Measurements from ENCODE around the gene SLC35G4. TPM values are rescaled to one million over a fixed set of nuclear protein-coding genes. Genes with fewer than 3 reads are reported as not detected.

The SLC35G4 gene
- total RNA-seq, 2 donors from 2014 or later = not detected

DNA sequence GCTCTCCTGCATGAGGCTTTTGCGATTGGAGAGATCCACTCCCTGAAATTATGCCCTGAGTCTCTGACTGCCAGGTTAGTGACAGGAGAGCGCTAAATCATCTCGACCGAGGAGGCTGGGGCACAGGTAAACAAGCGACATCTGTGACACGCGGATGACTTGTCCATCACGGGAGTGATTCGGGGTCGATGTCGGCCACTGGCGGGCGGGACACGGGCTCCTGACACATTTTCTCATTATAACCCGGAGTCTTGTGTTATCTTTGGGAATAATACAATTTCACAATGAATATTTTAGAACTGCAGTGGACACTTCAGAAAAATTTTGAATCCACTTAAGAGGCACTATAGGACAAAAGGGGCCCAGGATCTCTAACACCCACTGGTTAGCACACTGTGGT is 29.5 kb upstream of the SLC35G4 start:
- TF ChIP-seq, protein P1, sequence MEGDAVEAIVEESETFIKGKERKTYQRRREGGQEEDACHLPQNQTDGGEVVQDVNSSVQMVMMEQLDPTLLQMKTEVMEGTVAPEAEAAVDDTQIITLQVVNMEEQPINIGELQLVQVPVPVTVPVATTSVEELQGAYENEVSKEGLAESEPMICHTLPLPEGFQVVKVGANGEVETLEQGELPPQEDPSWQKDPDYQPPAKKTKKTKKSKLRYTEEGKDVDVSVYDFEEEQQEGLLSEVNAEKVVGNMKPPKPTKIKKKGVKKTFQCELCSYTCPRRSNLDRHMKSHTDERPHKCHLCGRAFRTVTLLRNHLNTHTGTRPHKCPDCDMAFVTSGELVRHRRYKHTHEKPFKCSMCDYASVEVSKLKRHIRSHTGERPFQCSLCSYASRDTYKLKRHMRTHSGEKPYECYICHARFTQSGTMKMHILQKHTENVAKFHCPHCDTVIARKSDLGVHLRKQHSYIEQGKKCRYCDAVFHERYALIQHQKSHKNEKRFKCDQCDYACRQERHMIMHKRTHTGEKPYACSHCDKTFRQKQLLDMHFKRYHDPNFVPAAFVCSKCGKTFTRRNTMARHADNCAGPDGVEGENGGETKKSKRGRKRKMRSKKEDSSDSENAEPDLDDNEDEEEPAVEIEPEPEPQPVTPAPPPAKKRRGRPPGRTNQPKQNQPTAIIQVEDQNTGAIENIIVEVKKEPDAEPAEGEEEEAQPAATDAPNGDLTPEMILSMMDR (IDR thresholded peaks at IDR 0.05) = no peak
- DNase-seq (ENCODE audit: low spot score) = no peak
- Histone ChIP-seq H3K36me3 (no peaks in the 10 kb centered on the region), H3K9me3 (no peaks in the 10 kb centered on the region), H3K27me3 (no peaks in the 10 kb centered on the region), H3K27ac (no peak overlapping the region), H3K4me3 (no peak overlapping the region), H3K4me1 (no peaks in the 10 kb centered on the region)

DNA sequence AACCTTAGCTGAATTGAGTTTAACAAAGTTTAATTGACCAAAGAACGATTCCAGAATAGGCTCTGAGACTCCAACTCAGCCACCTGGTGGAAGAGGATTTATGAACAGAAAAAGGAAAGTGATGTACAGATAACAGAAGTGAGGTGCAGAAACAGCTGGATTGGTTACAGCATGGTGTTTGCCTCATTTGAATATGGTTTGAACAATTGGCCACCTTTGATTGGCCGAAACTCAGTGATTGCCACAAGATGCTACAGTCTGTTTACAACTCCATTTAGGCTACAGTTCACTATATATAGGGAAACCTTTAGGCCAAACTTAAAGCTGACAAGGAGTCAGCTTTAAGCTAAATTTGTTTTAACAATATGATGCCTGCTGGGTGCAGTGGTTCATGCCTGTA is 28.1 kb upstream of the SLC35G4 start:
- TF ChIP-seq, protein P1 (IDR thresholded peaks at IDR 0.05) = no peak
- Histone ChIP-seq H3K27ac (no peak overlapping the region), H3K27me3 (no peaks in the 10 kb centered on the region), H3K4me1 (no peaks in the 10 kb centered on the region), H3K36me3 (no peaks in the 10 kb centered on the region), H3K9me3 (no peaks in the 10 kb centered on the region), H3K4me3 (no peak overlapping the region)
- DNase-seq (ENCODE audit: low spot score) = no peak

DNA sequence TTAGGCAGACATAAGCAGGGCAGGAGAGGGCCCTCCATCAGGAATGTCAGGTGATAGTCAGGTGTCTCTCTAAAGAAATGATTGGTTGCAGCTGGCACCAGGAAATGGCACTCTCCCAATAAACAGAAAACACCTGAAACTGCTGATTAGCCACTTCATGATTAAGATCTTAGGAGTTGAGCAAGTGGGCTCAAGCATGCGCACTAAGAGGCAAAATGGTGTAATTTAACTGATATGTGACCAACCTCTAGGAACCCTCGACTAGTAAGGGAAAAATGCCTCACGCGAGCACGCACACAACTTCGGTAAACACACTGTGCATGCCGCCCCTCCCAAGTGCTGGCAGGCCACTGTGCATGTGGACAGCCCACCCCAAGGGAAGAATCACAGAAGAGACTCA is 23.8 kb upstream of the SLC35G4 start:
- DNase-seq (ENCODE audit: low spot score) = no peak
- TF ChIP-seq, protein P1 (IDR thresholded peaks at IDR 0.05) = no peak
- Histone ChIP-seq H3K36me3 (no peaks in the 10 kb centered on the region), H3K9me3 (no peaks in the 10 kb centered on the region), H3K4me1 (no peaks in the 10 kb centered on the region), H3K27ac (no peak overlapping the region), H3K27me3 (no peaks in the 10 kb centered on the region), H3K4me3 (no peak overlapping the region)

DNA sequence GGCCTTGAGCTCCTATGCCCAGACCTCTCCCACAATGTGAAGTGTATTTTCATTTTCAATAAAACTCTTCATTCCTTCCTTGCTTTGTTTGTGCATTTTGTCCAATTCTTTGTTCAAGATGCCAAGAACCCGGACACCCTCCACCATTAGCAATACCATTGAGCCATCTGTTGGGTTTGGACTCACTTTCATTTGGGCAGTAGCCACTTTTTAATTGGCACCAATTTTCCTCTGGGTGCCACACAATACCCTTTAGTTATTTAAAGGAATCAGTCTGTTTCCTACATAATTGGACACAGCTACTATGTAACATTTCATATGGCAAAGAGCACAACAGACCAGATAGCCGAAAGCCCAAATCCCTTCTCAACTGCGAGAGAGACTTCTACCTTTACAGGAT is 22.5 kb upstream of the SLC35G4 start:
- Histone ChIP-seq H3K4me1 (no peaks in the 10 kb centered on the region), H3K9me3 (no peaks in the 10 kb centered on the region), H3K27ac (no peak overlapping the region), H3K36me3 (no peaks in the 10 kb centered on the region), H3K4me3 (no peak overlapping the region), H3K27me3 (no peaks in the 10 kb centered on the region)
- TF ChIP-seq, protein P1 (IDR thresholded peaks at IDR 0.05) = no peak
- no peak for DNase-seq (ENCODE audit: low spot score)

DNA sequence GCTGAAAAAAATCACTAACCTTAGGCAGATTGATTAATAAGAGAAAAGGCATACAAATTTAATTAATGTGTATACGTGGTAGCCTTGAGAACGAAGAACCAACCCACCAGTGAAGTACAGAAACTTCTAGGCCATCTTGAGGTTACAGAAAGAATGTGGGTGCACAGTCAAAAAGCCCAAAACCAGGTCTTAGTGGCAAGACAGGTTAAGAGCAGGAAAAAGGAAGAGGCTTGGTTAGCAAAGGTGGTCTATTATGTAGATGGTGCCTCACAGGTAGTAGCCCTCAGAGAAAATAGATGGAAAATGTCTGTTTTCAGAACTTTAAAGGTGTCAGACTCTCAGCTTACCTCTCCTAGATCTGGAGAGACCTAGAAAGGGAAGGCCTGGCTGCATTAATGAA is 22.0 kb upstream of the SLC35G4 start:
- no peaks in the 10 kb centered on the region for H3K36me3 ChIP-seq
- H3K27me3 ChIP-seq = no peaks in the 10 kb centered on the region
- no peak overlapping the region for H3K27ac ChIP-seq
- no peak overlapping the region for H3K4me3 ChIP-seq
- H3K9me3 ChIP-seq = no peaks in the 10 kb centered on the region
- TF ChIP-seq, protein P1 (IDR thresholded peaks at IDR 0.05) = no peak
- no peaks in the 10 kb centered on the region for H3K4me1 ChIP-seq
- no peak for DNase-seq (ENCODE audit: low spot score)

DNA sequence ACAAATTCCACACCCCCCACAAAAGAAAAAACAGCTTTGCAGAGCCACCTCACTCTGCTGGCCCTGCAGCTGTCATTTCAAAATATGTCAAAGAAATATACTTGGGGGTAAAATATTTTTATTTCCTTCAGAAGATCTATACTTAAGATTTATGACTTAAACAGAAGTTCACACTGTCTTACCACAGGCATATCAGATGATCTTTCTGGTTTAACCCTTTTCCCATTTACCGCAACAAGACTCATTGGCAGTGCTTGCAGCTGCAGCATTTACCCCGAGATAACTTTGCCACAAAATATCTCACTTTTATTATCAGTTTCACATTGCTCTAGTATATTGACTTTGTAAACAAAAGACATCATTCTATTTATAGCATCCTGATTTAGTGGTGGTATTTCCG is 21.6 kb upstream of the SLC35G4 start:
- no peaks in the 10 kb centered on the region for H3K27me3 ChIP-seq
- H3K27ac ChIP-seq = no peak overlapping the region
- H3K4me3 ChIP-seq = no peak overlapping the region
- no peak for DNase-seq (ENCODE audit: low spot score)
- H3K9me3 ChIP-seq = no peaks in the 10 kb centered on the region
- H3K4me1 ChIP-seq = no peaks in the 10 kb centered on the region
- no peaks in the 10 kb centered on the region for H3K36me3 ChIP-seq
- TF ChIP-seq, protein P1 (IDR thresholded peaks at IDR 0.05) = no peak
